ENCODE data around the gene CST9L. TPM values are rescaled to one million over a fixed set of nuclear protein-coding genes. Genes with fewer than 3 reads are reported as not detected.

The CST9L gene
- total RNA-seq, 1 donor from 2014 or later: not detected

GRCh38 chr20:23604306-23604705 lies 36.0 kb upstream of the CST9L start:
- Histone ChIP-seq H3K9ac (ENCODE audit: low read depth in 1 of 3, low read length in 3 of 3) (no peak overlapping the region), H3K36me3 (ENCODE audit: control insufficient read depth in 3 of 3, insufficient read depth in 3 of 3, low read length in 3 of 3) (no peaks in the 10 kb centered on the region), H3K27ac (ENCODE audit: low read depth, low read length) (no peak overlapping the region), H3K27me3 (ENCODE audit: control insufficient read depth in 3 of 3, insufficient read depth in 3 of 3, low read length in 3 of 3) (peaks cover 0 to 6% (median 0%) of the 10 kb centered on the region in 3 donors), H3K4me1 (ENCODE audit: control insufficient read depth in 3 of 3, insufficient read depth in 3 of 3, low read length in 3 of 3) (peaks cover 0 to 7% (median 0%) of the 10 kb centered on the region in 3 donors), H3K4me3 (ENCODE audit: low read length in 3 of 3) (no peak overlapping the region), H3K9me3 (ENCODE audit: control insufficient read depth in 3 of 3, low read length in 3 of 3) (no peaks in the 10 kb centered on the region)

- Histone ChIP-seq H3K27ac (ENCODE audit: low read depth, low read length) (no peak overlapping the region), H3K4me3 (ENCODE audit: low read length in 3 of 3) (no peak overlapping the region), H3K27me3 (ENCODE audit: control insufficient read depth in 3 of 3, insufficient read depth in 3 of 3, low read length in 3 of 3) (peaks cover 0 to 6% (median 0%) of the 10 kb centered on the region in 3 donors), H3K9me3 (ENCODE audit: control insufficient read depth in 3 of 3, low read length in 3 of 3) (no peaks in the 10 kb centered on the region), H3K9ac (ENCODE audit: low read depth in 1 of 3, low read length in 3 of 3) (no peak overlapping the region), H3K4me1 (ENCODE audit: control insufficient read depth in 3 of 3, insufficient read depth in 3 of 3, low read length in 3 of 3) (peaks cover 0 to 7% (median 0%) of the 10 kb centered on the region in 3 donors), H3K36me3 (ENCODE audit: control insufficient read depth in 3 of 3, insufficient read depth in 3 of 3, low read length in 3 of 3) (no peaks in the 10 kb centered on the region)
Measured at GRCh38 chr20:23603321-23603720, 35.0 kb upstream of the CST9L start.

DNA sequence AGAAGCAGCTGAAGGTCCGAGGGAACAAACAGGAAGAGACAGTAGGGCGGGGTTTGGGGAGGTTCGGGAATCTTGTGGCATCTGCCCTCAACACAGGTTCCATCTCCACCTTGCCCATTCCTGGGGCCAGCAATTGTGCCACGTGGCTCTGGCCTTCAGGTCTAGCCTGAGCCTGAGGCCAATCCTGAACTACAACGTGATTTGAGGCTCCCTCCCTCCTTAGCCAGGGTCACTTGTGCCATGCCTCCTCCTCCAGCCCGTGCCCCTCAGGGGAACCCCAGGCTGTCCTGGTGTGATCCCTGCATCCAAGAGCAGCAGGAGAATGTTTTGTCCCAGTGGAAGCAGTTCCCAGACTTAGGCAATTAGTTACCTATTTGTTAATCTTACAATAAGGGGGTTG lies 34.4 kb upstream of the CST9L start:
- peaks cover 0 to 7% (median 0%) of the 10 kb centered on the region in 3 donors for H3K4me1 ChIP-seq (ENCODE audit: control insufficient read depth in 3 of 3, insufficient read depth in 3 of 3, low read length in 3 of 3)

GRCh38 chr20:23602241-23602640 lies 34.0 kb upstream of the CST9L start:
- no peaks in the 10 kb centered on the region for H3K36me3 ChIP-seq (ENCODE audit: control insufficient read depth in 3 of 3, insufficient read depth in 3 of 3, low read length in 3 of 3)
- peaks cover 0 to 7% (median 0%) of the 10 kb centered on the region in 3 donors for H3K4me1 ChIP-seq (ENCODE audit: control insufficient read depth in 3 of 3, insufficient read depth in 3 of 3, low read length in 3 of 3)
- no peaks in the 10 kb centered on the region for H3K9me3 ChIP-seq (ENCODE audit: control insufficient read depth in 3 of 3, low read length in 3 of 3)
- no peak overlapping the region for H3K9ac ChIP-seq (ENCODE audit: low read depth in 1 of 3, low read length in 3 of 3)
- H3K4me3 ChIP-seq (ENCODE audit: low read length in 3 of 3): no peak overlapping the region
- H3K27me3 ChIP-seq (ENCODE audit: control insufficient read depth in 3 of 3, insufficient read depth in 3 of 3, low read length in 3 of 3): peaks cover 0 to 6% (median 0%) of the 10 kb centered on the region in 3 donors
- no peak overlapping the region for H3K27ac ChIP-seq (ENCODE audit: low read depth, low read length)

More for the DNA sequence above, 34.4 kb upstream of the CST9L start:
- no peak overlapping the region for H3K4me3 ChIP-seq (ENCODE audit: low read length in 3 of 3)
- no peak overlapping the region for H3K9ac ChIP-seq (ENCODE audit: low read depth in 1 of 3, low read length in 3 of 3)
- H3K27ac ChIP-seq (ENCODE audit: low read depth, low read length): no peak overlapping the region
- peaks cover 0 to 6% (median 0%) of the 10 kb centered on the region in 3 donors for H3K27me3 ChIP-seq (ENCODE audit: control insufficient read depth in 3 of 3, insufficient read depth in 3 of 3, low read length in 3 of 3)
- no peaks in the 10 kb centered on the region for H3K36me3 ChIP-seq (ENCODE audit: control insufficient read depth in 3 of 3, insufficient read depth in 3 of 3, low read length in 3 of 3)
- H3K9me3 ChIP-seq (ENCODE audit: control insufficient read depth in 3 of 3, low read length in 3 of 3): no peaks in the 10 kb centered on the region

- H3K27me3 ChIP-seq (ENCODE audit: control insufficient read depth in 3 of 3, insufficient read depth in 3 of 3, low read length in 3 of 3): peaks cover 0 to 6% (median 0%) of the 10 kb centered on the region in 3 donors
- no peaks in the 10 kb centered on the region for H3K36me3 ChIP-seq (ENCODE audit: control insufficient read depth in 3 of 3, insufficient read depth in 3 of 3, low read length in 3 of 3)
- H3K9me3 ChIP-seq (ENCODE audit: control insufficient read depth in 3 of 3, low read length in 3 of 3): no peaks in the 10 kb centered on the region
- no peak overlapping the region for H3K9ac ChIP-seq (ENCODE audit: low read depth in 1 of 3, low read length in 3 of 3)
- no peak overlapping the region for H3K4me3 ChIP-seq (ENCODE audit: low read length in 3 of 3)
- peaks cover 0 to 3% (median 0%) of the 10 kb centered on the region in 3 donors for H3K4me1 ChIP-seq (ENCODE audit: control insufficient read depth in 3 of 3, insufficient read depth in 3 of 3, low read length in 3 of 3)
- no peak overlapping the region for H3K27ac ChIP-seq (ENCODE audit: low read depth, low read length)
Measured at GRCh38 chr20:23601715-23602114, 33.4 kb upstream of the CST9L start.

DNA sequence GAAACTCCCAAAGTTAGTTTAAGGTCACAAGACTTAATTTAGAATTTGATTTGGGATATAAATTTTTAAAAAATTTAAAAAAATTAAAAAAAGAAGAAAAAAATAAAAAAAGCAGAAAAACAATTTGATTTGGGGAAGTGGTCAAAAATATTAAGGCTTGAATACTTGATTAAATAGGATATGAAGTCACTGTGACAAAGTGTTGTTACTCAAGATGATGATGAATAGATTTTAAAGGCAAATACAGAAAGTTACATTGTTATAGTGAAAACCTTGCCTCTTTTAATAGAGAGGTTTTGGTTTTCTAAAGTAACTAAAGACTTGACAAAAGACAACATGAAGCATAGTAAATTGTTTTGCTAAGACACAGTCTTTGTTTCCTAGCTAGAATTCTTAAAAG lies 30.2 kb upstream of the CST9L start:
- no peaks in the 10 kb centered on the region for H3K36me3 ChIP-seq (ENCODE audit: control insufficient read depth in 3 of 3, insufficient read depth in 3 of 3, low read length in 3 of 3)
- no peak overlapping the region for H3K4me3 ChIP-seq (ENCODE audit: low read length in 3 of 3)
- no peaks in the 10 kb centered on the region for H3K9me3 ChIP-seq (ENCODE audit: control insufficient read depth in 3 of 3, low read length in 3 of 3)
- H3K27ac ChIP-seq (ENCODE audit: low read depth, low read length): no peak overlapping the region
- H3K27me3 ChIP-seq (ENCODE audit: control insufficient read depth in 3 of 3, insufficient read depth in 3 of 3, low read length in 3 of 3): peaks cover 0 to 6% (median 0%) of the 10 kb centered on the region in 3 donors
- H3K9ac ChIP-seq (ENCODE audit: low read depth in 1 of 3, low read length in 3 of 3): no peak overlapping the region
- H3K4me1 ChIP-seq (ENCODE audit: control insufficient read depth in 3 of 3, insufficient read depth in 3 of 3, low read length in 3 of 3): no peaks in the 10 kb centered on the region

DNA sequence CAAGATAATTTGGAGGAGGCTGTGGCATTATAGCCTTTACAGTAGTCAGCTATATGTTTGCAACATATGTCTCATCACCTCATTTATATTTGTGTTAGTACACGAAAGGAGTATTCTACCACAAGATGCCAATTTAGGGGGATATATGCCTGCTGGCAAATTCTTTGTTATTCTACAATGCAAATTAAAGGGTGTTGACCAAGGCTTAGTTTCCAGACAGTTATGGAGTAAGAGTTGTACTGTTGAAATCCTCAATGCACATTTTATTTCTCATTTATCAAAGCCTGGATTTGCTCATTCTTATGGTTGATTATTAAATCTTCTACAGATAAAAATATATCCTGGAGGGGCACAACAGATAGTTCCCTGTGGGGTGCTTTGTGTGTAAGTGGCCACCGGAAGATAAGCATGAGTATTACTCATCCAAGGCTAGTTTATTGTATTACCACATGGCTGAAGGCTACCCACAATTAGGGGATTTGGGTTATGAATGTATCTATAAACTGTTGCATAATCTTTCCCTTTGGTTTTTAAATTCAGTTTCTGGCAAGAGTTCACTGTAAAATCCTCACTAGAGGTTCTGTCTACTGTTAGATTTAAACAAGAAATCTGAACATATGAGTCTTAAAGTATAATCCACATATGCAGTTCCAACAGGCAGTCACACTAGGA lies 28.4 kb upstream of the CST9L start:
- H3K36me3 ChIP-seq (ENCODE audit: control insufficient read depth in 3 of 3, insufficient read depth in 3 of 3, low read length in 3 of 3): no peaks in the 10 kb centered on the region
- no peak overlapping the region for H3K4me3 ChIP-seq (ENCODE audit: low read length in 3 of 3)
- no peaks in the 10 kb centered on the region for H3K9me3 ChIP-seq (ENCODE audit: control insufficient read depth in 3 of 3, low read length in 3 of 3)
- H3K9ac ChIP-seq (ENCODE audit: low read depth in 1 of 3, low read length in 3 of 3): no peak overlapping the region
- H3K4me1 ChIP-seq (ENCODE audit: control insufficient read depth in 3 of 3, insufficient read depth in 3 of 3, low read length in 3 of 3): no peaks in the 10 kb centered on the region
- no peaks in the 10 kb centered on the region for H3K27me3 ChIP-seq (ENCODE audit: control insufficient read depth in 3 of 3, insufficient read depth in 3 of 3, low read length in 3 of 3)
- no peak overlapping the region for H3K27ac ChIP-seq (ENCODE audit: low read depth, low read length)

DNA sequence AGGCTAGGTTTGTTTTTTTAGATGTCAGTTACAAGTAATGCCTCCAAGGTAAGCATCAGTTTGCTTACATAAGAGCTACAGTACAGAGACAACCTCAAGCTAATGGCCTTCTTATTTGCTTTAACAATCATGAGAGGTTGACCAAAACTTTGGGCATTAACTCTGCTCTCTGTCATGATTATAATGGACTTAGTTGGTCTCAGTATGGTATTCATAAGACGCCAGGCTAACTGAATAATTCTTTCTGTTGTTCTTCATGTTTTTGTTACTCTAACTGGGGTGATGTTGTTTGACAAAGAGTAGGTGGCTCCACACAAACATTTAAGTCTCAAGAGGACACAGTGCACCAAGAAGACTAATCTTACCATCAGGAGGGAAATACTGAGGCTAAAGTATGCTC lies 27.7 kb upstream of the CST9L start:
- H3K36me3 ChIP-seq (ENCODE audit: control insufficient read depth in 3 of 3, insufficient read depth in 3 of 3, low read length in 3 of 3): no peaks in the 10 kb centered on the region
- no peaks in the 10 kb centered on the region for H3K27me3 ChIP-seq (ENCODE audit: control insufficient read depth in 3 of 3, insufficient read depth in 3 of 3, low read length in 3 of 3)
- H3K4me1 ChIP-seq (ENCODE audit: control insufficient read depth in 3 of 3, insufficient read depth in 3 of 3, low read length in 3 of 3): no peaks in the 10 kb centered on the region
- H3K9ac ChIP-seq (ENCODE audit: low read depth in 1 of 3, low read length in 3 of 3): no peak overlapping the region
- no peak overlapping the region for H3K27ac ChIP-seq (ENCODE audit: low read depth, low read length)
- no peaks in the 10 kb centered on the region for H3K9me3 ChIP-seq (ENCODE audit: control insufficient read depth in 3 of 3, low read length in 3 of 3)
- no peak overlapping the region for H3K4me3 ChIP-seq (ENCODE audit: low read length in 3 of 3)

DNA sequence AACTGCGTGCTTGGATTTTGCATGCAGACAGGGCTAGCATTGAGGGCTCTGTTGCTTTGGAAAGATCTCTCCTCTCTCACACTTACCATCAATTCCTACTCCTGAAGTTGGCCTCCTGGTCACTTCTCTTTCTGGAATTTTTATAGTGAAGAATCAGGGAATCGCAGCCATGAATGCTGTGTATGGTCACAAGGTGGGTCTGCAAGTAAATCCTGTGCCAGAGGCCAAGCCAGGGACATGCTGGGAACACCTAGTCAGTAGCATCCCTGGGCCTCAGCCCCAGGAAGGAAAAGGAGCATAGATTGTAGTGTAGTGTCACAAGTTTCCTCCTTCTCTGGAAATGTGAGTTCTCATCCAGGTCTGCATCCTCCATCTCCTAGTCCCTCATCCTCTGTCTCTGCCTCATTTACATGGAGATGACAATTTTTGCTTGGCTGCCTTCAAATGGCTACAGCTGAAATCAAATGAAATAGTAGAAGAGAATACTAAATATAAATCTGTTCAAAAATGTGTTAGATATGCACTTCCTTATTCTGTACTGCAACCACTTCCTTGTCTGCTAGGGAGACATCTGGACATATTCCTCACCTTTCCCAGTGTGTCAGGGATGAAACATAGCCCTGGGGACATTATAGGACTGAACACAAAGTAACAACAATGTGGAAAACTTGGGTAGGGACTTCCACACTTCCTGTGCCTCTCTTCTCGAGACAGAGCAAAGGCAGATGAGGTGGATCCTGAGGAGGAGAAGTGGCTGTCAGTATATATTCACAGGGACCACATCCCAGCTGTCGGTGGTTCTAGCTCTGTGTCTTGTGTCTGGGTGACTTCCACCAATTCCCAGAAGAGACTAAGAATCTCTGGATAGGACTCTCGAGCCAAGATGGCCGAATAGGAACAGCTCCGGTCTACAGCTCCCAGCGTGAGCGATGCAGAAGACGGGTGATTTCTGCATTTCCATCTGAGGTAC lies 20.4 kb upstream of the CST9L start:
- H3K27me3 ChIP-seq (ENCODE audit: control insufficient read depth in 3 of 3, insufficient read depth in 3 of 3, low read length in 3 of 3): peaks cover 3 to 12% (median 8%) of the 10 kb centered on the region in 3 donors
- H3K36me3 ChIP-seq (ENCODE audit: control insufficient read depth in 3 of 3, insufficient read depth in 3 of 3, low read length in 3 of 3): no peaks in the 10 kb centered on the region
- H3K9me3 ChIP-seq (ENCODE audit: control insufficient read depth in 3 of 3, low read length in 3 of 3): no peaks in the 10 kb centered on the region

DNA sequence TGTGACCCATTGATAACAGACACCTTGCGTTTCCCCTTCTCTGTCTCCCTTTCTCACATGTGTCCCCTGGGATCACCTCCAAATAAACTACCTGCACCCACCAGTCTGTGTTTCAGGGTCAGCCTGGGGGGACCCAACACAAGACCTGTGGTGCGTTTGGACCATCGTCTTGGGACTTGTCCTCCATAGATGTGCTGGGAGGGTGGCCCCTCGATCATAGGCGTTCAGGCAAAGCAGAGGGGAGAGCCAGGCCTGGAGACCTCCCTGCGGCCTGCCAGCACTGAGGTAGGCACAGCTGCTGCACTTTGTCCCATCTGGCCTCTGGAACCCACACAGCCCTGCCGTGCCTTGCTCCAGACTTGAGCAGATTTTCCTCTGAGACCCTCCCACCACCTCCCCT lies 19.3 kb upstream of the CST9L start:
- H3K36me3 ChIP-seq (ENCODE audit: control insufficient read depth in 3 of 3, insufficient read depth in 3 of 3, low read length in 3 of 3): no peaks in the 10 kb centered on the region
- H3K27ac ChIP-seq (ENCODE audit: low read depth, low read length): no peak overlapping the region
- H3K9ac ChIP-seq (ENCODE audit: low read depth in 1 of 3, low read length in 3 of 3): no peak overlapping the region
- no peak overlapping the region for H3K4me3 ChIP-seq (ENCODE audit: low read length in 3 of 3)
- H3K4me1 ChIP-seq (ENCODE audit: control insufficient read depth in 3 of 3, insufficient read depth in 3 of 3, low read length in 3 of 3): no peaks in the 10 kb centered on the region
- H3K9me3 ChIP-seq (ENCODE audit: control insufficient read depth in 3 of 3, low read length in 3 of 3): no peaks in the 10 kb centered on the region
- peaks cover 3 to 12% (median 8%) of the 10 kb centered on the region in 3 donors for H3K27me3 ChIP-seq (ENCODE audit: control insufficient read depth in 3 of 3, insufficient read depth in 3 of 3, low read length in 3 of 3)

More for the DNA sequence above, 20.4 kb upstream of the CST9L start:
- Histone ChIP-seq H3K4me3 (ENCODE audit: low read length in 3 of 3) (no peak overlapping the region), H3K27ac (ENCODE audit: low read depth, low read length) (no peak overlapping the region), H3K4me1 (ENCODE audit: control insufficient read depth in 3 of 3, insufficient read depth in 3 of 3, low read length in 3 of 3) (no peaks in the 10 kb centered on the region), H3K9ac (ENCODE audit: low read depth in 1 of 3, low read length in 3 of 3) (no peak overlapping the region)
